HepG2 (cell line): Measurements from ENCODE around the gene SRP14. TPM values are rescaled to one million over a fixed set of nuclear protein-coding genes. Genes with fewer than 3 reads are reported as not detected.

Experiments
- FOXP4 ChIP-seq: sonication (generic); formaldehyde crosslinking; IDR thresholded peaks from 2 replicates; pipeline ENCODE4 v1.4.0; 2020; ENCODE audit warnings: missing genetic modification reagents
- MAX ChIP-seq: IDR thresholded peaks from 2 replicates; pipeline ENCODE4 v1.6.1; 2012; ENCODE audit warnings: inconsistent platforms
- MYC ChIP-seq: sonication (generic); formaldehyde crosslinking; IDR thresholded peaks from 2 replicates; pipeline ENCODE4 v1.9.0; 2021; ENCODE audit warnings: missing genetic modification reagents, borderline replicate concordance
- PITX1 ChIP-seq: sonication (generic); formaldehyde crosslinking; IDR thresholded peaks from 2 replicates; pipeline ENCODE4 v1.5.1; 2020; ENCODE audit warnings: mild to moderate bottlenecking, missing genetic modification reagents
- TMF1 ChIP-seq: sonication (generic); formaldehyde crosslinking; IDR thresholded peaks from 2 replicates; pipeline ENCODE4 v1.8.1; 2022; ENCODE audit warnings: low read depth, missing genetic modification reagents
- ZFX ChIP-seq: sonication (generic); formaldehyde crosslinking; IDR thresholded peaks from 2 replicates; pipeline ENCODE4 v1.4.0; 2020; ENCODE audit warnings: mild to moderate bottlenecking, low read depth, missing genetic modification reagents, moderate library complexity
- ZNF790 ChIP-seq: sonication (generic); formaldehyde crosslinking; IDR thresholded peaks from 2 replicates; pipeline ENCODE4 v1.8.0; 2022; ENCODE audit warnings: missing genetic modification reagents, mild to moderate bottlenecking, borderline replicate concordance
- polyA plus RNA-seq, 8 experiments: library from polyadenylated mRNA; depleted of rRNA in 3 of 8; stranded (reverse) in 7 of 8; unstranded in 1 of 8; fragments of >200 nt; fragmentation: Illumina TruSeq in 4 of 8; extraction: Trizol in 4 of 8; gene quantifications; 2 replicates each; pipeline versions ENCODE4 v1.2.1 to v1.2.3, GENCODE V29; 2011 to 2016; ENCODE audit warnings: low read depth in 4 of 8, missing spikeins in 1 of 8, mixed read lengths in 1 of 8; ENCODE audit not compliant: insufficient read depth in 1 of 8
- total RNA-seq, 5 experiments: library from RNA; depleted of rRNA; stranded (reverse); fragments of >200 nt; fragmentation: Illumina TruSeq; extraction: Trizol; gene quantifications; 2 replicates each; pipeline ENCODE4 v1.2.3, GENCODE V29; 2016; ENCODE audit warnings: low read depth in 1 of 5
- TF ChIP-seq, protein P1 (sequence below): IDR thresholded peaks from 2 replicates; pipeline ENCODE4 v1.6.1; 2018; ENCODE audit warnings: missing genetic modification reagents

SRP14 gene
- total and polyA plus RNA-seq, 2 of the 13 experiments (the other 11 are each of a cell fraction or from before 2014, with no cell fraction given): 208 to 356 TPM

GRCh38 chr15:40044717-40045571, 6.0 kb upstream of the SRP14 start (continued):
- TF ChIP-seq FOXP4 (0 out of 2 replicates have a peak, but pooled peaks have one; percentile 13), MAX (peak; percentile 79), PITX1 (CRISPR knock-in tag) (peak; percentile 48; the same call in 1 of the 2 replicates), ZFX (CRISPR knock-in tag) (peak; percentile 54), ZNF790 (CRISPR knock-in tag) (no peak), TMF1 (peak; percentile 65; the same call in 1 of the 2 replicates), MYC (CRISPR knock-in tag) (peak; percentile 79)
- TF ChIP-seq, protein P1, sequence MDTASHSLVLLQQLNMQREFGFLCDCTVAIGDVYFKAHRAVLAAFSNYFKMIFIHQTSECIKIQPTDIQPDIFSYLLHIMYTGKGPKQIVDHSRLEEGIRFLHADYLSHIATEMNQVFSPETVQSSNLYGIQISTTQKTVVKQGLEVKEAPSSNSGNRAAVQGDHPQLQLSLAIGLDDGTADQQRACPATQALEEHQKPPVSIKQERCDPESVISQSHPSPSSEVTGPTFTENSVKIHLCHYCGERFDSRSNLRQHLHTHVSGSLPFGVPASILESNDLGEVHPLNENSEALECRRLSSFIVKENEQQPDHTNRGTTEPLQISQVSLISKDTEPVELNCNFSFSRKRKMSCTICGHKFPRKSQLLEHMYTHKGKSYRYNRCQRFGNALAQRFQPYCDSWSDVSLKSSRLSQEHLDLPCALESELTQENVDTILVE (CRISPR knock-in tag): peak; percentile 70; the same call in 1 of the 2 replicates
